Measurements from ENCODE around the gene NUP160. TPM values are rescaled to one million over a fixed set of nuclear protein-coding genes. Genes with fewer than 3 reads are reported as not detected.

The NUP160 gene, protein sequence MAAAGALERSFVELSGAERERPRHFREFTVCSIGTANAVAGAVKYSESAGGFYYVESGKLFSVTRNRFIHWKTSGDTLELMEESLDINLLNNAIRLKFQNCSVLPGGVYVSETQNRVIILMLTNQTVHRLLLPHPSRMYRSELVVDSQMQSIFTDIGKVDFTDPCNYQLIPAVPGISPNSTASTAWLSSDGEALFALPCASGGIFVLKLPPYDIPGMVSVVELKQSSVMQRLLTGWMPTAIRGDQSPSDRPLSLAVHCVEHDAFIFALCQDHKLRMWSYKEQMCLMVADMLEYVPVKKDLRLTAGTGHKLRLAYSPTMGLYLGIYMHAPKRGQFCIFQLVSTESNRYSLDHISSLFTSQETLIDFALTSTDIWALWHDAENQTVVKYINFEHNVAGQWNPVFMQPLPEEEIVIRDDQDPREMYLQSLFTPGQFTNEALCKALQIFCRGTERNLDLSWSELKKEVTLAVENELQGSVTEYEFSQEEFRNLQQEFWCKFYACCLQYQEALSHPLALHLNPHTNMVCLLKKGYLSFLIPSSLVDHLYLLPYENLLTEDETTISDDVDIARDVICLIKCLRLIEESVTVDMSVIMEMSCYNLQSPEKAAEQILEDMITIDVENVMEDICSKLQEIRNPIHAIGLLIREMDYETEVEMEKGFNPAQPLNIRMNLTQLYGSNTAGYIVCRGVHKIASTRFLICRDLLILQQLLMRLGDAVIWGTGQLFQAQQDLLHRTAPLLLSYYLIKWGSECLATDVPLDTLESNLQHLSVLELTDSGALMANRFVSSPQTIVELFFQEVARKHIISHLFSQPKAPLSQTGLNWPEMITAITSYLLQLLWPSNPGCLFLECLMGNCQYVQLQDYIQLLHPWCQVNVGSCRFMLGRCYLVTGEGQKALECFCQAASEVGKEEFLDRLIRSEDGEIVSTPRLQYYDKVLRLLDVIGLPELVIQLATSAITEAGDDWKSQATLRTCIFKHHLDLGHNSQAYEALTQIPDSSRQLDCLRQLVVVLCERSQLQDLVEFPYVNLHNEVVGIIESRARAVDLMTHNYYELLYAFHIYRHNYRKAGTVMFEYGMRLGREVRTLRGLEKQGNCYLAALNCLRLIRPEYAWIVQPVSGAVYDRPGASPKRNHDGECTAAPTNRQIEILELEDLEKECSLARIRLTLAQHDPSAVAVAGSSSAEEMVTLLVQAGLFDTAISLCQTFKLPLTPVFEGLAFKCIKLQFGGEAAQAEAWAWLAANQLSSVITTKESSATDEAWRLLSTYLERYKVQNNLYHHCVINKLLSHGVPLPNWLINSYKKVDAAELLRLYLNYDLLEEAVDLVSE (N-terminal part only)
- total RNA-seq (2021) (162 and 172 TPM in 2 replicates), Bru-seq, nascent RNA (percentile 97 among the genes with signal in this experiment), BruChase-seq, experiment 1, labeled RNA remaining after a 2-hour chase (percentile 97 among the genes with signal in this experiment), BruChase-seq, experiment 2, labeled RNA remaining after a 6-hour chase (percentile 97 among the genes with signal in this experiment)
- long read RNA-seq, full-length matches to known transcripts, result 256 of 368 reads
- long read RNA-seq, partial matches to known transcripts, result 54 of 368 reads
- long read RNA-seq, other reads (novel, unspliced or antisense), result 58 of 368 reads

DNA sequence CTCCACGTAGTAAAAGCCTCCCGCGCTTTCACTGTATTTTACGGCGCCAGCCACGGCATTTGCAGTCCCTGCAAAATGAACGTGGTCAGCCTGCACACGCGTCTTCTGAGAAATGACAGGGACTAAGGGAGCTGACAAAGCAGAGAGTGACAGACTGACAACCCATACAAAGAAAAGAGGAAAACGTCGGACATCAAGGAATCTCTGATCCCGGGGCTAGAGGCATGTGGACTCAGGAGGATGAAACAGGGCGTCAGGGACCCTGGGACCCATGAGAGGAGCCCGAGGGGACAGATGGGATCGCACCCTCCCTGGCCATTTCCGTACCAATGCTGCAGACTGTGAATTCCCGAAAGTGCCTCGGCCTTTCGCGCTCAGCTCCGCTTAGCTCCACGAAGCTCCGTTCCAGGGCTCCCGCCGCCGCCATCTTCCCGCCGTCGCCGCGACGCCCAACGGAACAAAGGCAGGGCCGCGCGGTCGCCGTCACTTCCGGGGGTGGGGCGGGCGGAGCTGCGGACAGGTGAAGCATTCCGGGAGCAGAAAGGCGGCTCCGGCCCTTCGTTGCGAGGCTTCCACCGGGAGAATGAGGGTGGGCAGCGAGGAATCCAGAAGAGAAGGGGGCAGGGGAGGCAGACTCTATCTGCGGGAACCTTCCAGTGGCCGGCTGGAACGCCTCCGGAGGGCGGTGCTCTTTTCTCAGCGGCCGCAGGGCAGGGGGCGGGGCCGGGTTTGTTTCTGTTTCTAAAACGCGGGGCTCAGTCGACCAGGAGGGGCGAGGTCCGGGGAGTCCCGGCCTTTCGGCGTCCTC lies at the start of gene NUP160:
Gene NUP160, minus strand, starts transcription at position 459 of the 808 bp plus-strand sequence. Its CDS starts 32 bp downstream, at position 427.
- DNase-seq (ENCODE audit: low spot score), result peak; percentile 93
- CTCF ChIA-PET, result no interaction called here
- POLR2A ChIA-PET (ENCODE audit: low non-redundant PET), result interaction anchor here (0.6 to 0.7 kb wide), 2 partner anchors 21 to 135 kb away, joined by 3 to 4 read pairs; no protein-coding TSS in a partner anchor
- H3K36me3 ChIP-seq (ENCODE audit: insufficient read depth, low read length, poor library complexity, severe bottlenecking), result peaks cover 38% of the 10 kb centered on the region
- peak within 1 kb of the TSS; percentile 62 for H3K4me3 ChIP-seq (ENCODE audit: low read depth, low read length, poor library complexity, severe bottlenecking)
- peaks cover 14% of the 10 kb centered on the region for H3K4me1 ChIP-seq (ENCODE audit: insufficient read depth, low read length, poor library complexity, severe bottlenecking)
- H3K27ac ChIP-seq (ENCODE audit: low read depth, low read length, poor library complexity, severe bottlenecking), result peak within 1 kb of the TSS; percentile 93
- no peaks in the 10 kb centered on the region for H3K9me3 ChIP-seq (ENCODE audit: low read depth, low read length, poor library complexity, severe bottlenecking)
- intact Hi-C loops (cut with micrococcal nuclease; ENCODE audit: unreplicated experiment), result loop anchor here (5.0 kb wide), 2 partner anchors 206 to 581 kb away; partner anchors contain the start of gene MTCH2
- TF ChIP-seq, protein P1, sequence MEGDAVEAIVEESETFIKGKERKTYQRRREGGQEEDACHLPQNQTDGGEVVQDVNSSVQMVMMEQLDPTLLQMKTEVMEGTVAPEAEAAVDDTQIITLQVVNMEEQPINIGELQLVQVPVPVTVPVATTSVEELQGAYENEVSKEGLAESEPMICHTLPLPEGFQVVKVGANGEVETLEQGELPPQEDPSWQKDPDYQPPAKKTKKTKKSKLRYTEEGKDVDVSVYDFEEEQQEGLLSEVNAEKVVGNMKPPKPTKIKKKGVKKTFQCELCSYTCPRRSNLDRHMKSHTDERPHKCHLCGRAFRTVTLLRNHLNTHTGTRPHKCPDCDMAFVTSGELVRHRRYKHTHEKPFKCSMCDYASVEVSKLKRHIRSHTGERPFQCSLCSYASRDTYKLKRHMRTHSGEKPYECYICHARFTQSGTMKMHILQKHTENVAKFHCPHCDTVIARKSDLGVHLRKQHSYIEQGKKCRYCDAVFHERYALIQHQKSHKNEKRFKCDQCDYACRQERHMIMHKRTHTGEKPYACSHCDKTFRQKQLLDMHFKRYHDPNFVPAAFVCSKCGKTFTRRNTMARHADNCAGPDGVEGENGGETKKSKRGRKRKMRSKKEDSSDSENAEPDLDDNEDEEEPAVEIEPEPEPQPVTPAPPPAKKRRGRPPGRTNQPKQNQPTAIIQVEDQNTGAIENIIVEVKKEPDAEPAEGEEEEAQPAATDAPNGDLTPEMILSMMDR (conservative IDR thresholded peaks at IDR 0.05; ENCODE audit: low read depth, low read length), result 0 out of 2 replicates have a peak, but pooled peaks have one; percentile 27
- TF ChIP-seq EZH2 (IDR thresholded peaks at IDR 0.05; ENCODE audit: borderline replicate concordance, low read depth, low read length, poor library complexity, severe bottlenecking), result no peak
- H3K27me3 ChIP-seq (replicated peaks; ENCODE audit: insufficient read depth, low read depth, low read length, poor library complexity), result no peaks in the 10 kb centered on the region
- no TSS peak for BruUV-seq (replicated peaks)

DNA sequence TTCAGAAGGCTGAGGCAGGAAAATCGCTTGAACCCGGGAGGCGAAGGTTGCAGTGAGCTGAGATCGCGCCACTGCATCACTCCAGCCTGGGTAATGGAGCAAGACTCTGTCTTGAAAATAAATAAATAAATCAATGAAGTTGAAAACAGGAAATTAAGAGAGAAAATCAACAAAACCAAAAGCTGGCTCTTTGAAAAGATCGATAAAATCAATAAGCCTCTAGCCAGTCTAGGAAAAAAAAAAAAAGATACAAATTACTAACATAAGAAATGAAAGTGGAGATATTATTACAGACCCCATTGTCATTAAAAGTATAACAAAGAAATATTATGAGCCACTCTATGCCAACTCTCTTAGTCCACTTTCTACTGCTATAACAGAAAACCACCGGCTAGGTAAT lies 48.0 kb upstream of the NUP160 start:
- no peak overlapping the region for H3K27ac ChIP-seq (ENCODE audit: low read depth, low read length, poor library complexity, severe bottlenecking)
- intact Hi-C loops (cut with micrococcal nuclease; ENCODE audit: unreplicated experiment), result no loop called here
- no peaks in the 10 kb centered on the region for H3K27me3 ChIP-seq (replicated peaks; ENCODE audit: insufficient read depth, low read depth, low read length, poor library complexity)
- ChIA-PET CTCF (no interaction called here), POLR2A (ENCODE audit: low non-redundant PET) (no interaction called here)
- TF ChIP-seq EZH2 (IDR thresholded peaks at IDR 0.05; ENCODE audit: borderline replicate concordance, low read depth, low read length, poor library complexity, severe bottlenecking), result no peak
- TF ChIP-seq, protein P1 (conservative IDR thresholded peaks at IDR 0.05; ENCODE audit: low read depth, low read length), result no peak
- no peaks in the 10 kb centered on the region for H3K36me3 ChIP-seq (ENCODE audit: insufficient read depth, low read length, poor library complexity, severe bottlenecking)
- no peaks in the 10 kb centered on the region for H3K9me3 ChIP-seq (ENCODE audit: low read depth, low read length, poor library complexity, severe bottlenecking)
- no peaks in the 10 kb centered on the region for H3K4me1 ChIP-seq (ENCODE audit: insufficient read depth, low read length, poor library complexity, severe bottlenecking)
- H3K4me3 ChIP-seq (ENCODE audit: low read depth, low read length, poor library complexity, severe bottlenecking), result no peak overlapping the region
- no peak for DNase-seq (ENCODE audit: low spot score)
- BruUV-seq (replicated peaks), result no TSS peak
